ENCODE measurements around the gene TANC2.

DNA sequence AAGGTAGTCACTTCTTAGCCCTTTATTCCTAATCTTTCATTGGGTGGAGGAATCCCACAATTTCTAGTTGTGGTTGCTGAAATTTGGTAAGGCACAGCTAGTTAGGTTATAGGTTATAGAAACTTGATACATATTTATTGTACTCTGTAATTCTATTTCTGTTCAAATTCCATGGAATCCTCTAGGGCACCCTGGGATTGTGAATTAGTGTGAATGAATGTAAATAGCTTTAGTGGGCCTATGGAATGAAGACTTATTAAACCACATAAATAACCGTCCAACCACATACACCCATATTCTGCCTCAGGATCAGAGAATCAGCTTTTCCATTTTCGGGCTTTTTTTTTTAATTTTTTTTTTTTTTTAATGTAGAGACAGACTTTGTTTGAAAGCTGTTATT lies 9.2 kb downstream of the TANC2 start:
- TF ChIP-seq POLR2AphosphoS5 (IDR thresholded peaks at IDR 0.05) (no peak), POLR2A (IDR thresholded peaks at IDR 0.05) (no peak)
- TF ChIP-seq, protein P1, sequence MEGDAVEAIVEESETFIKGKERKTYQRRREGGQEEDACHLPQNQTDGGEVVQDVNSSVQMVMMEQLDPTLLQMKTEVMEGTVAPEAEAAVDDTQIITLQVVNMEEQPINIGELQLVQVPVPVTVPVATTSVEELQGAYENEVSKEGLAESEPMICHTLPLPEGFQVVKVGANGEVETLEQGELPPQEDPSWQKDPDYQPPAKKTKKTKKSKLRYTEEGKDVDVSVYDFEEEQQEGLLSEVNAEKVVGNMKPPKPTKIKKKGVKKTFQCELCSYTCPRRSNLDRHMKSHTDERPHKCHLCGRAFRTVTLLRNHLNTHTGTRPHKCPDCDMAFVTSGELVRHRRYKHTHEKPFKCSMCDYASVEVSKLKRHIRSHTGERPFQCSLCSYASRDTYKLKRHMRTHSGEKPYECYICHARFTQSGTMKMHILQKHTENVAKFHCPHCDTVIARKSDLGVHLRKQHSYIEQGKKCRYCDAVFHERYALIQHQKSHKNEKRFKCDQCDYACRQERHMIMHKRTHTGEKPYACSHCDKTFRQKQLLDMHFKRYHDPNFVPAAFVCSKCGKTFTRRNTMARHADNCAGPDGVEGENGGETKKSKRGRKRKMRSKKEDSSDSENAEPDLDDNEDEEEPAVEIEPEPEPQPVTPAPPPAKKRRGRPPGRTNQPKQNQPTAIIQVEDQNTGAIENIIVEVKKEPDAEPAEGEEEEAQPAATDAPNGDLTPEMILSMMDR (IDR thresholded peaks at IDR 0.05) = no peak

Data from transverse colon (tissue), 4 donors.